ENCODE measurements around the gene CPN2. TPM values are rescaled to one million over a fixed set of nuclear protein-coding genes. Genes with fewer than 3 reads are reported as not detected.
A peak's percentile ranks its signal among the peaks of the same experiment; 100 is the strongest.

The CPN2 gene
- total RNA-seq, 4 donors from 2014 or later: not detected

- peak in 1 of 3 donors; percentile 38 for DNase-seq
- H3K27ac ChIP-seq: peak overlapping the region; percentile 12 to 71 (median 62)
Observed at GRCh38 chr3:194396859-194397756, 46.0 kb upstream of the CPN2 start.

GRCh38 chr3:194396539-194396858, 45.4 kb upstream of the CPN2 start:
- Histone ChIP-seq H3K9me3 (no peaks in the 10 kb centered on the region), H3K36me3 (no peaks in the 10 kb centered on the region), H3K4me1 (peaks cover 0 to 37% (median 9%) of the 10 kb centered on the region in 4 donors), H3K27ac (peak overlapping the region; percentile 12 to 71 (median 62)), H3K27me3 (no peaks in the 10 kb centered on the region), H3K4me3 (peak overlapping the region in 3 of 4 donors; percentile 20 to 35 (median 34))
- TF ChIP-seq CTCF (IDR thresholded peaks at IDR 0.05) (no peak), POLR2A (IDR thresholded peaks at IDR 0.05) (no peak)
- peak in 1 of 3 donors; percentile 45 for DNase-seq

More at GRCh38 chr3:194396859-194397756, 46.0 kb upstream of the CPN2 start:
- no peaks in the 10 kb centered on the region for H3K36me3 ChIP-seq
- peaks cover 0 to 37% (median 9%) of the 10 kb centered on the region in 4 donors for H3K4me1 ChIP-seq
- TF ChIP-seq CTCF (IDR thresholded peaks at IDR 0.05): no peak
- TF ChIP-seq POLR2A (IDR thresholded peaks at IDR 0.05): no peak
- peak overlapping the region; percentile 6 to 35 (median 27) for H3K4me3 ChIP-seq
- no peaks in the 10 kb centered on the region for H3K9me3 ChIP-seq
- no peaks in the 10 kb centered on the region for H3K27me3 ChIP-seq

- no peaks in the 10 kb centered on the region for H3K27me3 ChIP-seq
- H3K4me3 ChIP-seq: peak overlapping the region in 2 of 4 donors; percentile 34 to 35
- H3K4me1 ChIP-seq: peaks cover 0 to 37% (median 9%) of the 10 kb centered on the region in 4 donors
- no peaks in the 10 kb centered on the region for H3K36me3 ChIP-seq
- peak in 2 of 3 donors; percentile 33 to 58 for DNase-seq
- TF ChIP-seq CTCF (IDR thresholded peaks at IDR 0.05) (no peak), POLR2A (IDR thresholded peaks at IDR 0.05) (no peak)
- peaks cover 0 to under 1% (median 0%) of the 10 kb centered on the region in 4 donors for H3K9me3 ChIP-seq
- H3K27ac ChIP-seq: peak overlapping the region; percentile 12 to 71 (median 62)
Observed at GRCh38 chr3:194395778-194396538, 44.8 kb upstream of the CPN2 start.

GRCh38 chr3:194395212-194395611, 44.1 kb upstream of the CPN2 start:
- peak overlapping the region in 1 of 4 donors; percentile 71 for H3K27ac ChIP-seq
- H3K36me3 ChIP-seq: no peaks in the 10 kb centered on the region

More at GRCh38 chr3:194395212-194395611, 44.1 kb upstream of the CPN2 start:
- peaks cover 0 to 37% (median 9%) of the 10 kb centered on the region in 4 donors for H3K4me1 ChIP-seq
- no peak overlapping the region for H3K4me3 ChIP-seq
- peak in 1 of 3 donors; percentile 48 for DNase-seq
- TF ChIP-seq POLR2A (IDR thresholded peaks at IDR 0.05): no peak
- TF ChIP-seq CTCF (IDR thresholded peaks at IDR 0.05): no peak
- H3K27me3 ChIP-seq: no peaks in the 10 kb centered on the region
- peaks cover 0 to 2% (median 0%) of the 10 kb centered on the region in 4 donors for H3K9me3 ChIP-seq
